ENCODE results near the gene MGARP.
A peak's percentile ranks its signal among the peaks of the same experiment; 100 is the strongest.
"Not testable (repeated sequence)": the region's sequence is repeated elsewhere in the genome, so short reads cannot be mapped to it uniquely, and the experiment has no call there.

Gene MGARP

GRCh38 chr4:139279760-139280620 lies at the start of gene MGARP:
Gene MGARP (minus strand): TSS chr4:139280225. CDS start chr4:139280158, 67 bp downstream.
- FAIRE-seq (no peak), DNase-seq (ENCODE audit: insufficient read length, low spot score) (no peak)

DNA sequence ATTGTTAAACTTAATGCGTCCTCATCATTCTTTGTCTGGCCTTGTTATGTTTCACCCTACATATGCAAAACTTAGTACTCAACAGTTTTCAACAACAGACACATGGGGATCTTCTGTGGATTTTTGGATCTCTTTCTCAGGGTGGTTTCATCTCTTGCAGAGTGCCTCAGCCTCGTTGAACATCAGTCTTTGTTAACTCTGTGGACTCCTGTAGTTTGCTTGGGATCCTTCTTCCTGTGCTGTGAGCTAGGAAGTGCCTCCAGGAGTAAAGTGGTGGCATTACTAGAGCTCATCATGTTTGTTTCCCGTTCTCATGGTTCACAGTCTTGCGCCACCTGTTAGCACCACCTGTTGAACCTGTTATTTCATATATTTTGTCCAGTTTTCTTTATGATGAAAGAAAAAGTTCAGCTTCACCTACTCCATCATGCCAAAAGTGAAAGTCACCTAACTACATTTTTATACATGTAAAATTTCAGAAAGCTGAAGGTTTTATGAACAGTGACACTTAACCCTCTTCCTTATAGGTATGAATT lies 49.7 kb upstream of the MGARP start:
- no peak for DNase-seq (ENCODE audit: insufficient read length, low spot score)
- FAIRE-seq: peak; percentile 59

GRCh38 chr4:139324620-139325019 lies 44.6 kb upstream of the MGARP start:
- no peak for FAIRE-seq
- DNase-seq (ENCODE audit: insufficient read length, low spot score): no peak

GRCh38 chr4:139322541-139322940 lies 42.5 kb upstream of the MGARP start:
- FAIRE-seq; DNase-seq (ENCODE audit: insufficient read length, low spot score): not testable (repeated sequence)

GRCh38 chr4:139322070-139322469 lies 42.0 kb upstream of the MGARP start:
- not testable (repeated sequence) for DNase-seq (ENCODE audit: insufficient read length, low spot score); FAIRE-seq

DNA sequence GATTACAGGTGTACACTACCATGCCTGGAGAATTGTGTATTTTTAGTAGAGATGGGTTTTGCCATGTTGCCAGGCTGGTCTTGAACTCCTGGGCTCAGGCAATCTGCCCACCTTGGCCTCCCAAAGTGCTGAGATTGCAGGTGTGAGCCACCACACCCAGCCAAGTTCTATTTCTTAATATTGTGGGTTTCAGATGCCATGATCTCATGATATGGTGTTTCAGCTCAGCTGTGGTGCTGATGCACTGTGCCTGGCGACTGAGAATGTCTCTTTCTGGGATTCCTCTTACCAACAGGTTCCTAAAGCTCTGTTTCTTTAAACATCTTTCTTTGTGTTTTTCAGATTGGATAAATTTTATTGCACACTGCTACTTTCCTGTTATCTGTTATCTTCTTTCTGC lies 39.5 kb upstream of the MGARP start:
- DNase-seq (ENCODE audit: insufficient read length, low spot score) (no peak), FAIRE-seq (no peak)

DNA sequence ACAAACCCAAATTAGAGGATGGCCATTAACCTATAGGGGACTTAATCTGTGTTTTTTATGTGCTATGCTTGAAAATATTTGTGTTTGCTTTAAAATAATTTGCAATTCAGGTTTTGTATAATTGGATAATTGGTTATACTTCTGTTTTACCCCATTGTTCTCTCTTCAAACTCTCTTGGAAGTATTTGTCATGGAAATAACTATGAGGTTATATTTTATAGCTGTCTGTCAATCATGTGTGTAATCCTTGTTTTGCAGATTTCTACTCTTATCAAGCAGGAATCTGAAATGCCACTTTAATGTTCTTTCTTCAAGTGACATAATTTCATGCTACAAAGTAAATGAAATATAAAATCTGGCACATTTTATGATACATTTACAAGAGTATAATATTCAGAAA lies 37.6 kb upstream of the MGARP start:
- DNase-seq (ENCODE audit: insufficient read length, low spot score): no peak

DNA sequence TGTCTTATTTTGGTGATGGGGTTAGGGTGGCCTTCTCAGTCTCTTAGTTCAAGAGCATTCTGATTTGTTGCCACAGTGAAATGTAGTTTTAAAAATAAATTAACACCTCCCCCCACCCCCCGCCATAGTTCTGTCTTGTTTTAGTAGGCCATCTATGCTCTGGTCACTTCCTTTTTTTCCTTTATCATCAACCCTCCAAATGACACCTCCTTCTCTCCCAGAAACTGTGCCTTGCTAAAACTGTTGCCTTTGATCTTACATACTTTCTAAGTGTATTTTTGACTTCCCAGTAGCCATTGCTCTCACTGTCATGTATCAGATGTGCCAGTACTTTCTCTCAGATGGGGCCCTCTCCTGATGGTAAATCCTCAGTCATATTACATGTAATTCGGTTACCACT lies 36.7 kb upstream of the MGARP start:
- FAIRE-seq: peak; percentile 4
- no peak for DNase-seq (ENCODE audit: insufficient read length, low spot score)

More for the DNA sequence above, 37.6 kb upstream of the MGARP start:
- FAIRE-seq: no peak

- peak; percentile 84 for FAIRE-seq
These were observed 35.2 kb upstream of the MGARP start for GRCh38 chr4:139315221-139315675.

DNA sequence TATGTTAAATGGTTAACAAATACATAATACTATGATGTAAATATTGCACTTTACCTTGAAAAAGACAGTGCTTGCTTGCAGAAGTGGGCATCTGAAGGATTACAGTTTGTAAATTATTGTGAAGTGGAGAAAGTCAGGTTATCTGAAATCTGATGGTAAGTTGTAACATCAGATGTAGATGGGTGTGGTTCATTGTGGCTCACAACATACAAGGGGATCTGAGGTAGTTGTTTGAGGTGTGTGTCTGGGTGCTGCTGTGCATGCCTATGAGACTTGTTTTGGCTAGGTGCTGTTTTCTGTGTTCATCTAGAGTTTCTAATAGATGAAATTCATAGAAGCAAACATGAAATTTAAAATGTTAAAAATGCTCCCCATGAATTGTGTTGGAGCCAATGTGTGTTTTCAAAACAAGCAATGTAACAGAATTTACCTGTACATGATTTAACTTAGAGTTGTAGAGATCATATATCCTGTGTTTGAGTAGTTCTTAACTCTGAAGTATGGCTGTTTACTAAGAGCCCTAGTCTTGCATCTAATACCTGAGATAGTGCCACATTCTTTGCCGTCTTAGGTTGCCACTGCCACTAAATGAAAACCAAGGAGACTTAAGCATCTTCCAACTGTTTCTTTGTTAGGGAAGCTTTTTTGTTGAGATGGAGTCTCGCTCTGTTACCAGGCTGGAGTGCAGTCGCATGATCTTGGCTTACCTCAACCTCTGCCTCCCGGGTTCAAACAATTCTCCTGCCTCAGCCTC lies 34.2 kb upstream of the MGARP start:
- FAIRE-seq (peak; percentile 35), DNase-seq (ENCODE audit: insufficient read length, low spot score) (no peak)

More at GRCh38 chr4:139315221-139315675, 35.2 kb upstream of the MGARP start:
- DNase-seq (ENCODE audit: insufficient read length, low spot score): no peak

DNA sequence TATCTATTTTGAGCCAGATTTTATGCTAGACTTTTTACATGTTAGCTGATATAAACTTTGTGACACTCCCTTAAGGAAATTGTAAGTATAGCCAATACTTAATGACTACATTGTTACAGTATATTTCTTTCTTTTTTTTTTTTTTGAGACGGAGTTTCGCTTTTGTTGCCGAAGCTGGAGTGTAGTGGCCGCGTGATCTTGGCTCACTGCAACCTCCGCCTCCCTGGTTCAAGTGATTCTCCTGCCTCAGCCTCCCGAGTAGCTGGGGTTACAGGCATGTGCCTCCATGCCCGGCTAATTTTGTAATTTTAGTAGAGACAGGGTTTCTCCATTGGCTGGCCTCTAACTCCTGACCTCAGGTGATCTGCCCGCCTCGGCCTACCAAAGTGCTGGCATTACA lies 33.4 kb upstream of the MGARP start:
- not testable (repeated sequence) for FAIRE-seq

DNA sequence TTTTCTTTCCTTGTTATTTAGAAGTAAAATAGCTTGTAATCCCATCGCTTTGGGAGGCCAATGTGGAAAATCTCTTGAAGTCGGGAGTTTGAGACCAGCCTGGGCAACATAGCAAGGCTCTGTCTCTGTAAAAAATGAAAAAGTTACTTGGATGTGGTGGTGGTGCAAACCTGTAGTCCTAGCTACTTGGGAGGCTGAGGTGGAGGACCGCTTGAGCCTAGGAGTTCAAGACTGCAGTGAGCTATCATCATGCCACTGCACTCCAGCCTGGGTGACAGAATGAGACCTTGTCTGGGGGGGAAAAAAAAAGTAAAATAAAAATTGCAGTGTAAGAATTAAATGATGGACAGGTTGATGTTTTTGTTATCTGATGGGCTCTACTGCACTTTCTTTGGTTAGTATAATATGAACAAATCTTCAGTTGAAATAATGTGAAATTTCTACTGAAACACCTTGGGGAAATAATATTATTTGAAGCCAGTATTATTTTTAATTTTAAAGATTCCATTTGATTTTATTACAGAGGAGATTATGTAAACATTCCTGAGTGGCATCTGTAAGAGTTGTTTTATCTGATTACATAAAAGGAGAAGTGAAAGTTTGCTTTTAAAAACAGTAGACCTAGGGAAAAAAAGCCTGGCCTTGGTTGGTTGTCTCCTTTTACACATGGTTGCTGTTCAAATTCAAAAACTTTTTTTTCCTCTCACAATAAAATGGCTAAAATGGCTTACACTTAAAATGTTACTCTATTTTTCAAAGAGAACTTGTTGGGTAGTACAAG lies 32.7 kb upstream of the MGARP start:
- FAIRE-seq (peak; percentile 68), DNase-seq (ENCODE audit: insufficient read length, low spot score) (no peak)

More for the DNA sequence above, 33.4 kb upstream of the MGARP start:
- DNase-seq (ENCODE audit: insufficient read length, low spot score): not testable (repeated sequence)

DNA sequence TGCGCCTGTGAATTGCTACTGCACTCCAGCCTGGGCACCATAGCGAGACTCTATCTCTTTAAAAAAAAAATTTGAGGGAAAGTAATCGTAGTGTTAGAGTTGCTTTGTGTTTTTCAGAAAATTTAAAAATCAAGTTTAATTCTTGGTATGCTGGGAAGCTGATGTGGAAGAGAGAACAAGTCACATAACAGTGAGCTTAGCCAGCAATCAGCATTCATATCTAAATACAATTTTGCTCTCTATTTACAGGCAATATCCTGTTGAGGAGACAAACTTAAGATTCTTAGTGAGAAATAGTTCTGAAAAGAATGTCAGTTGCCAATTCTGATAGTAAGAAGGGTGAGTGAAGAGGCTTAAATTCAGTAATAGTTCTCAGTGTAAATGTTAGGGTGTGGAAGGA lies 31.9 kb upstream of the MGARP start:
- DNase-seq (ENCODE audit: insufficient read length, low spot score): no peak

DNA sequence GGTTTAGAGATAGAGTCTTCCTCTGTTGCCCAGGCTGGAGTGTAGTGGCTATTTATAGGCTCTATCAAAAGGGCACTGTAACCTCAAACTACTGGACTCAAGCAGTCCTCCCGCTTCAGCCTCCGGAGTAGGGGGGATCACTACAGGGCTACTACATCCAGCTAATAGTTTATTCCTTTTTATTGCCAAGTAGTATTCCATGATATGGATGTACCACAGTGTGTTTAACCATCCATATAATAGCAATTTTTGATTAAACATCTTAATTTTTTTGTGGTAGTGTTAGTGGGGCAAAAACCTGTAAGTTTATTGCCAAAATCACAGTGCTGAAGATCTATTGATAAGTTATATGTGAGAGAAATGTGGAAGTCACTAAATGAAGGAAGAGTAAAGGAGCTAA lies 24.9 kb upstream of the MGARP start:
- no peak for FAIRE-seq
- no peak for DNase-seq (ENCODE audit: insufficient read length, low spot score)

More for the DNA sequence above, 31.9 kb upstream of the MGARP start:
- no peak for FAIRE-seq

- FAIRE-seq (peak; percentile 56), DNase-seq (ENCODE audit: insufficient read length, low spot score) (no peak)
These were observed 22.0 kb upstream of the MGARP start, which contains the start of gene NDUFC1 for GRCh38 chr4:139301821-139302611. Gene NDUFC1 (minus strand): TSS chr4:139302477. CDS start chr4:139295798, 6,679 bp downstream.

DNA sequence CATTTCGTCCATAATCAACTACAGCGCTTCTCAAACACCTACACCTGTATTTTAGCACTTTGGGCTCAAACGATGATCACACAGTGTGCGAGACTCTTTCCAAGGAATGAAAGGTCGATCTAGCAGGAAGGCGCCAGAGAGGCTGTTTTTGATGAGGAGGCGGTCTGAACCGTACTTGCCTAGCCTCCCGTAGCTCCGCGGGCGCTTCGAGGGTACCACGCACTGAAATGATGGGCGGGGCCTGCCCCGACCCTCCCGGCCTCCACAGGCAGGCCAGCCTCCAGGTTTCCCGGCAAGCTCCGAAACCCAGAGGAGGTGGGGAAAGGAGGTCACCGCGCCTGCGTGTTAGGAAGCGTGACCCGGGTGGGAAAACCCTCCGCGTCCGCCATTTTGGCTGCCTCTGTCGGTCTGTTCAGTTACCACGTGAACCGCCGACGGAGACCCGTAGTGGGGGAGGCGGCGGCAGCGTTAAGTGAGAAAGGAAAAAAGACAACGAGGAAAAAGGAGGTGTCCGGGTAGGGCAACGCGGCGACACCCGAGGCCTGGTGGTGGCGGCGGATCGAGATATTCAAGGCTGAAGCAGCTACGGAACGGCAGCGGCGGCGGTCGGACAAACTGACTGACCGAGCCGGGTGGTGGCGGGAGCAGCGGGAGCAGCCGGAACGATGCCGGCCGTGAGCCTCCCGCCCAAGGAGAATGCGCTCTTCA lies 21.2 kb upstream of the MGARP start, which contains the start of gene NAA15:
Gene NAA15 (plus strand): TSS at position 393 of the 708 bp plus-strand sequence. CDS start 273 bp downstream, at position 666.
- FAIRE-seq (peak; percentile 96), DNase-seq (ENCODE audit: insufficient read length, low spot score) (peak; percentile 69)

DNA sequence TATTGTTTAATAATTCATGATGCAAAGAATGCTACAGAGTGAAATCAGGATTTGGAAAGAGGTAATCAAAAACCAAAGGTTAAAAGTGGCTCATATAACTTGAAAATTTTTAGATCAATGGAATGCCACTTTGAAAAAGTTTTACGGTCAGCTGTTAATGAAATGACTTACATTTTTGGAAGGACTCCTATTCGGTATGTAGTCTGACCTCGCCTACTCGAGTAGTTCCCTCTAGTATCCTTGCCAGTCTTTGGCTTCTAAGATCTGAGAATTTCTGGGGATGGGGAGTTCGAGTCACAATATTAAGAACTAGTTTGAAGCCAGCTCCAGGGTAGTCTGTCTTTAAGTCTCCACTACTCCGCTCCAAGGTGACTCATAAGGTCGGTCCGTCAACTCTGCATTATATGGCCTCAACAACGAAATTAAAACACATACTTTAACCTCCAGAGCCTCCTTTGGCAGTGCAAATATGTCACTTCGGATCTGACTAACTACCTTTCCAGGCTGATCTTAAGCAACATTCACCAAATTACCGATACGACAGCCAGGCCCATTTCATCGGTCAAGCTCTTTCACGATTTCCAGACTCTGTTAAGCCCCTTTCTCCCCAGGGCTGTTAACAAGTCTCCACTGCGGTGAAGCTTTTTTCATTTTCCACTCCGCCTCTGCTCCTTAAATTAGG lies 20.5 kb upstream of the MGARP start:
- DNase-seq (ENCODE audit: insufficient read length, low spot score) (no peak), FAIRE-seq (peak; percentile 66)

DNA sequence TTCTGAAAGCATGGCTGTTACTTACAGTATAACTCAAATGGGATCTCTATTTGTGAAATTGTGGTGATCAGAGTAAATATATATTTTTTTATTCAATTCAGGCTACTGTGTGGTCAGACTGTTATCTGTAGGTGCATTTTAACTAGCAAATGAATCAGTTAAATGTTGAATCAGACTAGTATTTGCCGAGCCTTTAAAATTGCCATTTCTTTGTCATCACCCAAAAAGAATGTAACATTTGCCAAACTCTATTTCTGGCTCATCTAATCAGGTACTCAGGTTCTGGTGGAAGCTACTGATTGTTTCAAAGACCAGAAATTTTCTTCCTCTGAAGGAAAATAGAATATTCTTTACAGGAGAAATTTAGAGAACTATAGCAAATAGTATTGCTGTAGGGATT lies 19.5 kb upstream of the MGARP start:
- DNase-seq (ENCODE audit: insufficient read length, low spot score) (no peak), FAIRE-seq (no peak)
